GM21515 (cell line): Measurements from ENCODE around the gene TEX52.
"Not testable (repeated sequence)": the region's sequence is repeated elsewhere in the genome, so short reads cannot be mapped to it uniquely, and the experiment has no call there.

Source experiments
- ATAC-seq: cut with Tn5 transposase; IDR thresholded peaks from one replicate; pipeline ENCODE4 v1.9.1; 2021; ENCODE audit not compliant: unreplicated experiment

TEX52 gene

GRCh38 chr12:2868986-2869632 lies 12.3 kb upstream of the TEX52 start:
- not testable (repeated sequence) for ATAC-seq

- ATAC-seq = no peak
Observed at GRCh38 chr12:2864198-2864597, 7.4 kb upstream of the TEX52 start.

- not testable (repeated sequence) for ATAC-seq
Observed at GRCh38 chr12:2863402-2863801, 6.6 kb upstream of the TEX52 start.

- no peak for ATAC-seq
Observed at GRCh38 chr12:2862876-2863275, 6.0 kb upstream of the TEX52 start.

GRCh38 chr12:2860170-2860569 lies 3.3 kb upstream of the TEX52 start:
- ATAC-seq = no peak

GRCh38 chr12:2858944-2859421 lies 2.1 kb upstream of the TEX52 start:
- no peak for ATAC-seq

- ATAC-seq = no peak
Observed at GRCh38 chr12:2858334-2858733, 1.5 kb upstream of the TEX52 start.

GRCh38 chr12:2857576-2857975 lies 737 bp upstream of the TEX52 start:
- no peak for ATAC-seq

GRCh38 chr12:2856051-2856450 lies 788 bp downstream of the TEX52 start:
- no peak for ATAC-seq

- no peak for ATAC-seq
Observed at GRCh38 chr12:2855546-2855945, 1.3 kb downstream of the TEX52 start.

- no peak for ATAC-seq
Observed at GRCh38 chr12:2854669-2855453, 2.0 kb downstream of the TEX52 start.

GRCh38 chr12:2853626-2854025 lies 3.2 kb downstream of the TEX52 start:
- no peak for ATAC-seq

- no peak for ATAC-seq
Observed at GRCh38 chr12:2851931-2852330, 4.9 kb downstream of the TEX52 start.

- no peak for ATAC-seq
Observed at GRCh38 chr12:2845280-2845679, 11.6 kb downstream of the TEX52 start.

- ATAC-seq = no peak
Observed at GRCh38 chr12:2844786-2845185, 12.1 kb downstream of the TEX52 start.

- ATAC-seq = no peak
Observed at GRCh38 chr12:2842948-2843347, 13.9 kb downstream of the TEX52 start.

- no peak for ATAC-seq
Observed at GRCh38 chr12:2841056-2841650, 15.7 kb downstream of the TEX52 start.

GRCh38 chr12:2836574-2836973 lies 20.3 kb downstream of the TEX52 start:
- no peak for ATAC-seq

GRCh38 chr12:2835691-2836403 lies 21.0 kb downstream of the TEX52 start:
- no peak for ATAC-seq

- ATAC-seq = no peak
Observed at GRCh38 chr12:2834581-2835491, 22.0 kb downstream of the TEX52 start, which contains the start of gene NRIP2. TSS of gene NRIP2 (minus strand) at chr12:2835035. CDS start at chr12:2834983, 52 bp downstream.
